HG03565 (cell line): ENCODE data around the gene GJD3.
A peak's percentile ranks its signal among the peaks of the same experiment; 100 is the strongest.
"Not testable (repeated sequence)": the region's sequence is repeated elsewhere in the genome, so short reads cannot be mapped to it uniquely, and the experiment has no call there.

ENCODE experiments used
- ATAC-seq: cut with Tn5 transposase; IDR thresholded peaks from one replicate; pipeline ENCODE4 v1.9.1; 2021; ENCODE audit warnings: mild to moderate bottlenecking, moderate library complexity; ENCODE audit not compliant: unreplicated experiment

Gene GJD3

DNA sequence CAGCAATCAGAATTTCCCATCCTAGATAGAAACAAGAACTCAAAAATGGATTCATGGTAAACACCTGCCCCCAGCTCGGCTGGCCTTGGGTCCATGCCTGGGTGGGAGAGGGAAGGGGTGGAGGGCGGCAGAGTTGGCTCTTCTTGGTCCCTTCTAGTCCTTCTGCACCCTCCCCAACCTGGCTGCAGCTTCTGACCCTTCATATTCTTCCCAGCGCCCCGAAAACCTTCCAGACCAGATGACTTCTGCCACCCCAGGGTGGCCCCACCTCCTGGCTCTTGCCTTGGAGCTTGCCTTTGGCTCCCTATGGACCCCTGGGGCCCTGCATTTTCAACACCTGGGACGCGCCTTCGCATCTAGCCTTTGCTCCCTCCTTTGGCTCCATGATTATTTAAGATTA lies 5.4 kb upstream of the GJD3 start:
- no peak for ATAC-seq

- ATAC-seq, result not testable (repeated sequence)
Observed at GRCh38 chr17:40367728-40368127, 3.2 kb upstream of the GJD3 start.

- no peak for ATAC-seq
Observed at GRCh38 chr17:40366861-40367518, 2.5 kb upstream of the GJD3 start.

DNA sequence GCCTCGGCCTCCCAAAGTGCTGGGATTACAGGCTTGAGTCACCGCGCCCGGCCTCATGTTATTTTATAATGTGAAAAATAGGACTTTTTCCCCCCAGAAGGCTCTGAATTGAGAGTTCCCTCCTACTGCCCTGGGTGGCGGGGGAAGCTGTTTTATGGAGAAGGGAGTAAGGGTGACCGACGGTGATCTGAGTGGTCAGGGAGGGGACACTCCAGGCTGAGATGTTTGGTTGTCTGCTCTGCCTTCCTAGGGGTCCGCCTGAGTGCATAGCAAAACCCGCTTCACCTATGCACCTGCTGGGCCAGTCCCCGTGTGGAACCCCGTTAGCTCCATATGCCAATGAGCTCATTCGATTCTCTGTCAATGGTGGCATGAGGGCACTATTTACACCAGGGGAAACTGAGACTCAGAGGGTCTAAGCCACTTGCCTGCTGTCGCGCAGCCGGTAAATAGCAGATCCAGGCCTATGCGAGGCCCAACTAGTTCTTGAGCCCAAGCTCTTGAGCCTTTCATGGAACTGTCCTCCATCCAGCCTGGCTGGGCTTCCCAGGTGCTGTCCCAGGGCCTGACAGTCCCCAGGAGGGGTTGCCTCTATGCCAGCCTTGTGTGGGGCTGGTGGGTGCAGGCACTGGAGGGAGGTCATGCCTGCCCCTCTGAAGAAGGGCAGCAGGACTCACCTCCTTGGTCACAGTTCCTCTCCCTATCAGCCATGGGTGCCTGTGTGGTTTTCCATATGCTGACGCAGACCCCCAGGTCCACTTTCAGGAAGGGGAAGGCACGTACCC lies 1.7 kb upstream of the GJD3 start:
- ATAC-seq, result no peak

GRCh38 chr17:40364906-40365305 lies 369 bp upstream of the GJD3 start:
- no peak for ATAC-seq

- peak; percentile 19 for ATAC-seq
Observed at GRCh38 chr17:40363111-40363827, 1.3 kb downstream of the GJD3 start.

DNA sequence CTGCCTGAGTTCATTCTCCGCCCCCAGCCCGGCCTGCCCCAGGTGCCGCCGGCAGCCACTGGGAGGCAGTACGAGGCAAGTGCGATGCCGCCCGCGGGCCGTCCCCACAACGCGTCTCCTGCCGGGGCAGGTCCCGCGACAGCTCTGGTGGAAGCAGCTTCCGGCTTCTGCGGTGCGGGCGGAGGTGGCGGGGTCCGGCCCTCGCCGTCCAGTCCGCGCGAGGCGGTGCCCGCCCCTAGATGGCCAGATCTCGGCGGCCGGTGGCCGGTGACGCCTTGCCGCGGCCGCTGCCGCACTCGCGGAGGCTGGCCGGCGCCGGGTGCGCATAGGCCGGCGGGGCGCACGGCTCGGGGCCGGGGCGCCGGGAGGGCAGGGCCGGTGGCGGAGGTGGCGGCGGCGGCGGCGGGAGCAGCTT lies 1.8 kb downstream of the GJD3 start:
- peak; percentile 48 for ATAC-seq

- no peak for ATAC-seq
Observed at GRCh38 chr17:40361925-40362695, 2.4 kb downstream of the GJD3 start.

DNA sequence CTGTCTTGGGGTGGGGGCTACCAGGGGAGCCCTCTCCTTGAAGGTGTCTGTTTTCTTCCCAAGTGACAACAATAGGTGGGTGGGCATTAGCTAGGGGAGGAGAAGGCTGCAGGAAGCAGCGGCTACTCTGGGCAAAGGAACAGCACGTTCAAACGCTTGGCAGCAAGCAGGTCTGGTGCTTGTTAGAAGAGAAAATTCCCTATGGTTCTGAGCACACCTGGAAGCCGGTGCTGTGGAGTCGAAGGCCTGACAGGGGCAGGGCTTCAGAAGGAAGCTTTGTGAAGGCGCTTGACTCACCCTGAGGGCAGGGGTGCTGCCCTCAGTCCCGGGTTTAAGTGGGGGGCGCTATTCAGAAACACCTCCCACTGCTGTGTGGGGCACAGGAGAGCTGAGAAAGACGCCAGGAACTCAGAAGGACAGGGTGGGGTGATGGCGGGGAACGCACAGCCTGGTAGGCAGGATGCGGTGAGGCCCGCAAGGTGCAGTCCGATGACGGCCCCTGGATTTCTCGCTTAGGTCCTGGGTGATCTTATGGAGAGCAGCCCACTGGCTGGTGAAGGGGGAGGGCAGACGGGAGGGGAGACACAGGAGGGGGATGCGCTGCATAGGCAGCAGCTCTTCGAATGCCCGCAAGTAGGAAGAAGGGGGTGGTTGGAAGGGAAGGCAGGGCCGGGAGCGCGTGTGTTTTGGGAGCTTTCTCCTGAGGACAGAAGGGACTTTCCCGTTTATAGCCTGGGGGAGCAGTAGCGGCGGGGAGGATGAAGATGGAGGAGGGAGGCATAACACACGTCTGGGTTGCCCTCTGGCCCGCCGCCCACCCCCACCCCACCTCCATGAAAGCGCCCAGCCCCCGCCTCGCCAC lies 3.2 kb downstream of the GJD3 start:
- no peak for ATAC-seq

DNA sequence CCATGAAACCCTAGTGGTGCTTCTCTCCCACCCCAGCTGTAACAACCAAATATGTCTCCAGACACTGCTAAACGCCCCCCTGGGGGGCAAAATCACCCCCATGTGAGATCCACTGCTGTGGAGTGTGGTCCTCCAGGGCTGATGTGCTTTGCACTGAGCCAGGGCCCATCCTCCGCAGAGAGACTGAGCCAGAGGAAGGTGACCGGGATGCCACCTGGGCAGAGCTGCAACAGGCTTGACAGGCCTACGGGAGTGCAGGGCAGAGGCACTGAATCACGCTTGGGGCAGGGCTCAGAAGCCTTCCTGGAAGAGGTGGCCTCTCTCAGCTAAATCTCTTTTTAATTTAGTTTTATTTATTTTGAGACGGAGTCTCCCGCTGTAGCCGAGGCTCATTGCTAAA lies 4.4 kb downstream of the GJD3 start:
- no peak for ATAC-seq

DNA sequence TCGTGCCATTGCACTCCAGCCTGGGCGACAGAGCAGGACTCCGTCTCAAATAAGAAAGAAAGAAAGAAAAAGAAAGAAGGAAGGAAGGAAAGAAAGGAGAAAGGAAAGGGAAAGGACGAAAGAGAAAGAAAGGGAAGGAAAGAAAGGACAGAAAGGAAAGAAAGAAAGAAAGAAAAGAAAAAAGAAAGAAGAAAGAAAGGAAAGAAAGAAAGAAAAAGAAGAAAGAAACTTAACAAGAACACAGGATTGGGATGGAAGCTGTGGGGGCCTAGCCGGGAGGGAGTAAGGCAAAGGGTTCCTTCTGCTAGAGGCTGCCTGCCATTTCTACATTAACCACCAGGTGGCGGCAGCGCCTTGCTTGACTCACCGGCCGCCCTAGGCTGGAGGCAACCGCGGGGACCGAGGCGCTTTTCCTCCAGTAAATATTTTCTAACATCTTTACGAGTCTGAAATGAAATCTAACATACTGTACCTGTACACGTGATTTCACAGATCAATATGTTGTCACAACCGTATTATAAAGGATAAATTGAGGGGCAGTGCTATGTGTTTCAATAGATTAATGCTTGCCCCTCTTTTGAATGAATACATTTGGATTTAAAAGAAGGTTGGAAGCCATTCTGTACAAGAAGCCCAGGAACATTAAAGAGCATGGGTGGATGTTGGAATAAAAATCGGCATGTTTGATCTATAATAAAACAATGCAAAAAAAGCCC lies 6.1 kb downstream of the GJD3 start:
- ATAC-seq, result peak; percentile 36

GRCh38 chr17:40356990-40357881 lies 7.3 kb downstream of the GJD3 start:
- ATAC-seq, result no peak

GRCh38 chr17:40355804-40356758 lies 8.5 kb downstream of the GJD3 start:
- no peak for ATAC-seq

DNA sequence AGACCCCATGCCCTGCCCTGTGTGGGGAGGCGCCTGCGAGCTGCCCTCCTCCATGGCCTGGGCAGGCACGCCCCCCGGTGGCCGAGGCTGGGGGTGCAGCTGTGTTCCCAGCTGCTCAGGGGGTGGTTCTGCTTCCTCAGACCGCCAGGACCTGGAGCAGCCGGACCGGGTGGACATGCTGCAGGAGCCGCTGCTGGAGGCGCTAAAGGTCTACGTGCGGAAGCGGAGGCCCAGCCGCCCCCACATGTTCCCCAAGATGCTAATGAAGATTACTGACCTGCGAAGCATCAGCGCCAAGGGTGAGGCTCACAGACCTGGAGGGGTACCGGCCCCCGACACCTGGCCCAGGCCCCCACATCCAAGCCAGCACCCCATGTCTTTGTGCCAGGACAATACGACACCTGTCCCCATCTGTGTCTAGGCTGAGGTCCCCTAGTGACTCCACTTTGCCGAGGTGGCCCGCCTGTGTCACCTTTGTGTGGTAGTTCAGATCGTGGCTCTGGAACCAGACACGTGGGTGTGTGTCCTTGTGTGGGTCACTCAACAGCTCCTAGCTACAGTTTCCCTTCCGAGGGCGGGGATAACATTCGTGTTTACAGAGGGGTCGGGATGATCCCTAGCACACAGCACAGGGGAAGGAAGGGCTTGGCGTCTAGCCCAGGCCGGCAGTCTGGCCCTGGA lies 9.3 kb downstream of the GJD3 start:
- no peak for ATAC-seq

DNA sequence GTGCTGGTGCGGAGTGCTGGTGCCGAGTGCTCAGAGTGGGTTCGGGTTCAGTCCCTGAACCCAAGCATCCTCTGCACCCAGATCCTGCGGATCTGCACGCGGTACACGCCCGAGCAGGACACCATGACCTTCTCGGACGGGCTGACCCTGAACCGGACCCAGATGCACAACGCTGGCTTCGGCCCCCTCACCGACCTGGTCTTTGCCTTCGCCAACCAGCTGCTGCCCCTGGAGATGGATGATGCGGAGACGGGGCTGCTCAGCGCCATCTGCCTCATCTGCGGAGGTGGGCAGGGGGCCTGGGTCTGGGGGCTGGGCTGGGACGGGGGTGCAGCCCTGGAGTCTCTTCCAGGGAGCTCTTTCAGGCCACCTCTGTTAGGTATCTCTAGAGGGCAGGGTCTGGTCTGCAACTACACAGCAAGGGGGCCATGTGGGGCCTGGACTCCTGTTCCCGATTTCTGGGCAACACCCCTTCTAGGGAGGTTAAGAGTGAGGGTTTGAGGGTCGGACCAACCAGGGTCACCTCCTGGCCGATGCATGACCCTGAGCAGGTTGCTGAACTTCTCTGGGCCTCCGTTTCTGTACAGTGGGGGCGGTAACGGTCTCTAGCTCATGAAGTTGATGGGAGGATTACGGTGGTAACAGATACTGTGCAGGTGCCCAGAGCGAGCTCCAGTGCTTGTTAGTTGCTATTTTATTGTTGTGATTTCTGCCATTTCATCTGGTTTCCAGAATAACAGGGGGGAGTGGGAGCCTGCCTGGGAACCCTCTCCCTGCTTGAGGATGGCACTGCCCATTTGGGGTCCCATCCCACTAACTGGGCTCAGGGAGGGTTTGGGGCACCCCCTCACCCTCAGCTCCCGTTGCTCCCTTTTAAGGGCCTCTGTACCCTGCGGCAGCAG lies 10.1 kb downstream of the GJD3 start:
- ATAC-seq, result no peak
